HG03159 (cell line): ENCODE measurements around the gene MEIKIN.
"Not testable (repeated sequence)": the region's sequence is repeated elsewhere in the genome, so short reads cannot be mapped to it uniquely, and the experiment has no call there.

ENCODE experiments used
- ATAC-seq: cut with Tn5 transposase; IDR thresholded peaks from one replicate; pipeline ENCODE4 v1.9.1; 2021; ENCODE audit warnings: mild to moderate bottlenecking, moderate library complexity; ENCODE audit not compliant: unreplicated experiment

The MEIKIN gene

GRCh38 chr5:131914472-131914871, 31.0 kb downstream of the MEIKIN start:
- no peak for ATAC-seq

- no peak for ATAC-seq
These were observed 31.9 kb downstream of the MEIKIN start for GRCh38 chr5:131913603-131914002.

GRCh38 chr5:131906668-131907067, 38.8 kb downstream of the MEIKIN start:
- ATAC-seq = no peak

- not testable (repeated sequence) for ATAC-seq
These were observed 43.2 kb downstream of the MEIKIN start for GRCh38 chr5:131902266-131902665.

- no peak for ATAC-seq
These were observed 45.8 kb downstream of the MEIKIN start for GRCh38 chr5:131899686-131900085.

DNA sequence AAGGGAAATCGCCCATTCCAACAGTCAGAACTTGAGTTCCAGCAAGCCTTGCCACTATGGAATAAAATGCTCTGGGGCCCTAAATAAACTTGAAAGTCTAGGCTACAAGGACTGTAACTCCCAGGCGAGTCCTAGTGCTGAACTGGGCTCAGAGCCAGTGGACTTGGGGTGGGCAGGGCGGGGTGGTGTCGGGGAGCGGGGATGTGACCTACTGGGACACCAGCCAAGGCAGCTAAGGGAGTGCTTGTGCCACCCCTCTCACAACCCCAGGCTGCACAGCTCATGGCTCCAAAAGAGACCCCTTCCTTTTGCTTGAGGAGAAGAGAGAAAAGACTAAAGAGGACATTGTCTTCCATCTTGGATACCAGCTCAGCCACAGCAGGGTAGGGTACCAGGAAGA, 61.5 kb downstream of the MEIKIN start:
- ATAC-seq = no peak

DNA sequence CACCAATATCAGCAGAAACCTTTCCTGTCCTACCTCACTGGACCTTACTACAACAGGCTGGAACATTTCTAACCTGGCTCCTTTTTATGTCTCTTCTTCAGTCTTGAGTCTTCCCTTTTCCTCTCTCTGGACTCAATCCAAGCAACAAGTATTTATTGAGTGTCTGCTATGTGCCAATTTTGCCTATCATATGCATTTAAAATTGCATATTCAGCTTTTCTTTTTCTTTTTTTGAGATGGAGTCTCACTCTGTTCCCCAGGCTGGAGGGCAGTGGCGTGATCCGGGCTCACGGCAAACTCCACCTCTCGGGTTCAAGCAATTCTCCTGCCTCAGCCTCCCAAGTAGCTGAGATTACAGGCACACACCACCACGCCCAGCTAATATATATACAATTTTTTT, 65.8 kb downstream of the MEIKIN start:
- no peak for ATAC-seq

GRCh38 chr5:131877873-131878272, 67.6 kb downstream of the MEIKIN start:
- ATAC-seq = no peak

- ATAC-seq = not testable (repeated sequence)
These were observed 74.2 kb downstream of the MEIKIN start for GRCh38 chr5:131871251-131871650.

GRCh38 chr5:131867524-131867923, 77.9 kb downstream of the MEIKIN start:
- no peak for ATAC-seq

DNA sequence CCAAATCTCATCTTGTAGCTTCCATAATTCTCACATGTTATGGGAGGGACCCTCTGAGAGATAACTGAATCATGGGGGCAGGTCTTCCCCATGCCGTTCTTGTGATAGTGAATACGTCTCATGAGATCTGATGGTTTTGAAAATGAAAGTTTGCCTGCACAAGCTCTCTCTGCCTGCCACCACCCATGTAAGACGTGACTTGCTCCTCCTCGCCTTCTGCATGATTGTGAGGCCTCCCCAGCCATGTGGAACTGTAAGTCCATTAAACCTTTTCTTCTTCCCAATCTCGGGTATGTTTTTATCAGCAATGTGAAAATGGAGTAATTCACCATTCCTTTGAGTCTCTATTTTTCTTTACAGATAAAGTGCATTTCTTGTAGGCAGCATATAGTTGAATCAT, 81.8 kb downstream of the MEIKIN start:
- no peak for ATAC-seq

GRCh38 chr5:131857388-131857787, 88.1 kb downstream of the MEIKIN start:
- ATAC-seq = no peak

- ATAC-seq = no peak
These were observed 90.0 kb downstream of the MEIKIN start for GRCh38 chr5:131855452-131855851.

- peak; percentile 93 for ATAC-seq
These were observed 91.3 kb downstream of the MEIKIN start for GRCh38 chr5:131854134-131854533.

GRCh38 chr5:131848662-131849061, 96.8 kb downstream of the MEIKIN start:
- ATAC-seq = no peak

- no peak for ATAC-seq
These were observed 98.9 kb downstream of the MEIKIN start for GRCh38 chr5:131846536-131846935.

DNA sequence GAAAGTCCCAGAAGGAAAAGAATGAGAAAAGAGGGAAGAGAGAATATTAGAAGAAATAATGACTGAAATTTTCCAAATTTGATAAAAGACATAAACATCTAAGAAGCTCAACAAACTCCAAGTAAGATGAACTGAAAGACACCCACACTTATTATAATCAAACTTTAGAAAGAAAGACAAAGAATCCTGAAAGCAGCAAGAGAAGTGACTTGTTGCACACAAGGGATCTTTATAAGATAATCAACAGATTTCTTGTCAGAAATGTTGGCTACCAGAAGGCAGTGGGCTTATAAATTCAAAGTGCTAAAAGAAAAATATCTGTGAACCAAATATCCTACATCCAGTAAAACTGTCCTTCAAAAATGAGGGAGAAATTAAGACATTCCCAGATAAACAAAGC, 99.6 kb downstream of the MEIKIN start:
- no peak for ATAC-seq

- not testable (repeated sequence) for ATAC-seq
These were observed 102.5 kb downstream of the MEIKIN start for GRCh38 chr5:131842971-131843370.

DNA sequence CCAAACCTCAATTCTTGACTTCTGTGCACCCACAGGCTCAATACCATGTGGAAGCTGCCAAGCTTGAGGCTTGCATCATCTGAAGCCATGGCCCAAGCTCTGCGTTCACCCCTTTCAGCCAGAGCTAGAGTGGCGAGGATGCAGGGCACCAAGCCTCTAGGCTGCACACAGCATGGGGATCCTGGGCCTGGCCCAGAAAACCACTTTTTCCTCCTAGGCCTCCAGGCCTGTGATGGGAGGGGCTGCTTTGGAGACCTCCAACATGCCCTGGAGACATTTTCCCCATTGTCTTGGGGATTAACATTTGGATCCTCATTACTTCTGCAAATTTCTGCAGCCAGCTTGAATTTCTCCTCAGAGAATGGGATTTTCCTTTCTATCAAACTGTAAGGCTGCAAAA, 112.8 kb downstream of the MEIKIN start:
- ATAC-seq = not testable (repeated sequence)

GRCh38 chr5:131825404-131826013, 120.0 kb downstream of the MEIKIN start:
- no peak for ATAC-seq

- no peak for ATAC-seq
These were observed 120.8 kb downstream of the MEIKIN start for GRCh38 chr5:131824631-131825030.

GRCh38 chr5:131821221-131821620, 124.2 kb downstream of the MEIKIN start:
- no peak for ATAC-seq

DNA sequence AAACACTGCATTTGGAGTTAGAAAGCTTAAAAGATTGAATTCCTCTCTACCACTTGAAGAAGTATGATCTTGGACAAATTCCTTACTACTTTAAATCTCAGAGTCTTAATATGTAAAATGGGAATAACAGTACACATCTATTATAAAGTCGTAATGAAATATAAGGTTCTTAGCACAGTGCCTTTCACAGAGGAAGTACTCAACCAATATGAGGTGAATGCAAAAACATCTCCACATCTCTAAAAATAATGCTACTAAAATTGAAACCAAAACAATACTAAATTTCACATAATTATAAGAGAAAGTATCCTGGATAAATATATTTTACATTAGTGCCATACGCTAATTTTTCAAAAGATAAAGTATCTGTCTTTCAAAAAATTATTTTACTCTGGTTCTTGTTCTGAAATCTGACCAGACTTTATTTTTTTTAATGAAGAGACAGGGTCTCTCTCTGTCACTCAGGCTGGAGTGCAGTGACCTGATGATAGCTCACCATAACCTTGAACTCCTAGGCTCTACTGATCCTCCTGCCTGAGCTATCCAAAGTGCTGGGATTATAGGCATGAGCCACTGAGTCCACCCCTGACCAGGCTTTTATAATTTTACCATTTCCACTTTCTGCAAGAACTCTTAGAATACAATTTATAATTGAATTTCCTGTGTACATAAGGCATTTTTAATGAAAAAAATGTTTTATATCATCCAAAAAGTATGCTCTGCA, 127.3 kb downstream of the MEIKIN start:
- ATAC-seq = no peak
